ENCODE measurements around the gene HEY2. TPM values are rescaled to one million over a fixed set of nuclear protein-coding genes. Genes with fewer than 3 reads are reported as not detected.

The HEY2 gene
- total and polyA plus RNA-seq, 10 donors: 0.59 to 3.7 (median 1.6) TPM

- no peak for DNase-seq
- peaks cover 0 to 29% (median 24%) of the 10 kb centered on the region in 6 donors for H3K4me1 ChIP-seq
- H3K9me3 ChIP-seq: no peaks in the 10 kb centered on the region
- H3K36me3 ChIP-seq: no peaks in the 10 kb centered on the region
- TF ChIP-seq POLR2A (IDR thresholded peaks at IDR 0.05): no peak
- TF ChIP-seq POLR2AphosphoS5 (IDR thresholded peaks at IDR 0.05): no peak
- no peak for TF ChIP-seq CTCF (IDR thresholded peaks at IDR 0.05 in 8 of 11, conservative IDR thresholded peaks at IDR 0.05 in 3 of 11)
- intact Hi-C loops (cut with DNase I; ENCODE audit: low total_unique reads): no loop called here
- no peak overlapping the region for H3K4me3 ChIP-seq
- 89 to 96% (median 94%) methylated on average over 2 of the region's 2 CpGs for WGBS, 5 donors
- H3K27me3 ChIP-seq (replicated peaks in 1 of 7): peaks cover 0 to 46% (median 31%) of the 10 kb centered on the region in 7 donors
- H3K27ac ChIP-seq: no peak overlapping the region
Measured at GRCh38 chr6:125743604-125744003, 5.8 kb upstream of the HEY2 start.

GRCh38 chr6:125745281-125746018 is 4.0 kb upstream of the HEY2 start:
- Histone ChIP-seq H3K4me3 (peak overlapping the region in 1 of 8 donors; percentile 82), H3K27ac (no peak overlapping the region), H3K4me1 (peaks cover 6 to 45% (median 35%) of the 10 kb centered on the region in 6 donors), H3K27me3 (replicated peaks in 1 of 7) (peaks cover 0 to 65% (median 44%) of the 10 kb centered on the region in 7 donors), H3K36me3 (no peaks in the 10 kb centered on the region), H3K9me3 (no peaks in the 10 kb centered on the region)
- WGBS, 5 donors: 85 to 92% (median 90%) methylated on average over 6 of the region's 6 CpGs
- no peak for DNase-seq
- intact Hi-C loops (cut with DNase I; ENCODE audit: low total_unique reads): no loop called here
- TF ChIP-seq CTCF (IDR thresholded peaks at IDR 0.05 in 8 of 11, conservative IDR thresholded peaks at IDR 0.05 in 3 of 11) (no peak), POLR2AphosphoS5 (IDR thresholded peaks at IDR 0.05) (no peak), POLR2A (IDR thresholded peaks at IDR 0.05) (no peak)

GRCh38 chr6:125746019-125746414 is 3.4 kb upstream of the HEY2 start:
- intact Hi-C loops (cut with DNase I; ENCODE audit: low total_unique reads): no loop called here
- peak overlapping the region in 3 of 8 donors; percentile 68 to 82 (median 71) for H3K4me3 ChIP-seq
- no peak for DNase-seq
- no peaks in the 10 kb centered on the region for H3K9me3 ChIP-seq
- H3K27ac ChIP-seq: peak overlapping the region in 2 of 8 donors; percentile 65 to 79
- no peak for TF ChIP-seq CTCF (IDR thresholded peaks at IDR 0.05 in 8 of 11, conservative IDR thresholded peaks at IDR 0.05 in 3 of 11)
- TF ChIP-seq POLR2AphosphoS5 (IDR thresholded peaks at IDR 0.05): no peak
- TF ChIP-seq POLR2A (IDR thresholded peaks at IDR 0.05): no peak
- 72 to 76% (median 73%) methylated on average over 5 of the region's 5 CpGs for WGBS, 5 donors
- peaks cover 6 to 51% (median 41%) of the 10 kb centered on the region in 6 donors for H3K4me1 ChIP-seq
- H3K27me3 ChIP-seq (replicated peaks in 1 of 7): peaks cover 0 to 70% (median 48%) of the 10 kb centered on the region in 7 donors
- H3K36me3 ChIP-seq: no peaks in the 10 kb centered on the region
